ENCODE measurements around the gene CALD1.

The CALD1 gene

DNA sequence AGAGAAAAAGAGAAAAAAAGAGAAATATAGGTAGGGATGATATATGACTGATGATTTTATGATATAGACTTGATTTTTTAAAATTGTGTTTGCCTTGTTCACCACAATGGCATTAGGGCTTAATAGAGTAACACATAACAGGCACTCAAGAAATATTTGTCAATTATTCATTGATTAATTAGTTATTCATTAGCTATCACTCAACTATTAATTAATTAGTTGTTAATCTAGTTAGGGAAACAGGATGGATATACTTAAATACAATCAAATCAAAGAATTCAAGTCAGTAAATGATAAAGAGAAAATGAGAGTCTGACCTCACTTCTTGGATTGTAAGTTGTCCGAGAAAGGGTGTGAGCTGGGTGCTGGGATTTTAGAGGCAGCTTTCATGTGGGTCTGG is 15.1 kb upstream of the CALD1 start:
- DNase-seq: no peak

DNA sequence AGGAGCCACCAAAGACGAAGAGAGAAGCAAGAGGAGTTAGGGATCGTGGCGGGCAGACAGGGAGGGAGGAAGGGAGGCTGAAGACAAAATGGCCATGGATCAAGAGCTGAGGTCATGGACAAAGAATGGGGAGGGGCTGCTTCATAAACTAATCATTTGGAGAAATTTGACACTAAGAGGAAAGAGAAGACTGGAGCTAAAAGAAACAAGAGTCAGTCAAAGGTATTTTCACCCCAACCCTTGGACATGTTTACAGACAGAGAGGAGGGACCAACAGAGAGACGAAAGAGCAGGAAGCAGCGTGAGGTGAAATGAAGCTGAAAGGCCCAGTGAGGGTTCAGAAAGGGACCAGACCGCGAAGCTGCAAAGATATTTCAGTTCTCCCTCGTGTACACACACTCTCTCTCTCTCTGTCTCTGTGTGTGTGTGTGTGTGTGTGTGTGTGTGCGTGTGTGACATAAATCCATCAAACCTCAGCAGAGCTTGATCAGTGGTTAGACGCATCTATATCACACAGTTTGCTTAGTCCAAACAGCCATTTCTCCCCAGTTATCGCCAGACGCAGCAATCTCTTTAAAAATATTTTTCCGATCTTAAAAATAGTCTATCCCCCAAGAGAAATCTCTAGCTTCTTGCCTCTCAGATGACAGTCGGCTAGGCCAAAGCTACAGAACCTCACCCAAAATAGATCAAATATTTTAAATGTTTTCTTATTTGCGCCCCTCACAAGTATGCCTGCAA is 12.5 kb upstream of the CALD1 start:
- DNase-seq: no peak

DNA sequence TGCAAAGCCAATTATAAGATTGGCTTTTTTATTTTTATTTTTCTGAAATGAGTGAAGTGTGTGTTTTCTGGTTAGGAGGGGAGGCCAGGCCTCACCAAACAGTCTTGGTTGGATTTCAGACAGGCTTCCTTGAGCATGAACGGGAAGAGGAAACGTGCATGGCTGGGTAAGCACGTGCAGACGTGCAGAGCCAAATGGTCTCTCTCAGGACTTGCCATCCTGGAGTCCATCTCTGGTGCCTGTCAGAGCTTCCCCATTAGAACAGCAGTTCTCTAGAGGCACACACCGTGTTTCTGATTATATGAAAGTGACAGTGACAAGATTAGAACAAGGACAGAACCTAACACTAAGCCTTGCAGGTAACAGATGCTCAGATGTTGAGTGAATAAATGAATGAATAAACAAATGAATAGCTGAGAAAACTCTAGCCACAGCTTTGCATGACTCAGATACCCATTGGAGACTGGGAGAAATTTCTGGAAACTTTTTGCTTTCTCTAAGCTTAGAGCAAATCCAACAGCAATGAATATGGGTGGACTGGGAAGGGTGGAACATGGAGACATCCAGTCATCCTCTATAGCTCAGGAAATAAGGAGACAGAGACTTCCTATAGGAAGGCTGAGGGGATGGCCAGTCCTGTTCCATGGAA is 11.8 kb upstream of the CALD1 start:
- DNase-seq: no peak

GRCh38 chr7:134768243-134768642 is 11.2 kb upstream of the CALD1 start:
- no peak for DNase-seq

GRCh38 chr7:134770676-134771075 is 8.8 kb upstream of the CALD1 start:
- DNase-seq: no peak

DNA sequence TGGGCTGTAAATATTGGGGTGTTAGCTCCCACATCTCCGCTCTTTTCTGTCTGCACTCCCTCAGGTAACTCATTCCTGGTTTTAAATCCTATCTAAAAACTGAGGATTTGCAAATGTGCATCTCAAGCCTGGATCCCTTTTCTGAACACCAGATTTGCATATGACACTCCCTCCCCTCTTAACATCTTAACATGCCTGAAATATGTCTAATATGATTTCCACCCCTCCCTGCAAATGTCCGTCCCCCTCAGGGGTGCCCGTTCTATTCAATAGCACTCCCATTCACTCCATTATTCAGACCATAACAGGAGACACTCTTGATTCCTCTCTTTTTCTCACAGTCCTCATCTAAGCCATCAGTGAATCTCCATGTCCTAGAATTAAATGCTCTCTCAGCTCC is 8.3 kb upstream of the CALD1 start:
- DNase-seq: no peak

GRCh38 chr7:134771889-134772288 is 7.5 kb upstream of the CALD1 start:
- DNase-seq: no peak

- DNase-seq: no peak
Observed at GRCh38 chr7:134772401-134772800, 7.0 kb upstream of the CALD1 start.

DNA sequence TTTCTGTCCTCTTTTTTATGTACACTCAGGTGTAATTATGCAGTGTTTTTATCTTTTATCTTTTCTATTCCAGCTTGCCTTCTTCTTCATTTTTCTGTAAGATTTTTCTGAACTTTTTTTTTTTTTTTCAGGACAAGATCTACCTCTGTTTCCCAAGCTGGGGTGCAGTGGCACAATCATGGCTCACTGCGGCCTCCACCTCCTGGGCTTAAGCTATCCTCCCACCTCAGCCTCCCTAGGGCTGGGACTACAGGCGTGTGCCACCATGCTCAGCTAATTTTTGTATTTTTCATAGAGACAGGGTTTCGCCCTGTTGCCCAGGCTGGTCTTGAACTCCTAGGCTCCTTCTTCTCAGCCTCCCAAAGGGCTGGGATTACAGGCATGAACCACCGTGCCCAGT is 6.3 kb upstream of the CALD1 start:
- no peak for DNase-seq

GRCh38 chr7:134774119-134774518 is 5.3 kb upstream of the CALD1 start:
- DNase-seq: no peak

DNA sequence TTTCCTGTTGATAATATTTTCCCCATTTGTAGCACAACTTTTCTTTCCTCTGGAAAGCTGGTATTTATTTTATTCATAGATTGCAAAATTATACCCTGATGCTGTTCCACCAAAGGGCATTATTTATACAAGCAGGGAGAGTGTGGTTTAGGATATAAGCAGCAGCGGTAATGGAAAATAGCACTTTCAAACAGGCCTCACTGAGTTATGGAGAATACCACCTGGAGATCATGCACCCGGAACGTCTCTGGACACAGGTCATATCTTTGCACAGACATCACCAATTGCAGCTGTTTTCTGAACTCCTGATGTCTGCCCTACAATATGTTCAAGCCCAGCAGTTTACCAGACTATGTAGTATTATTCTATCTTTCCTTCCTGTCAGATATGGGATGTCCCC is 2.0 kb upstream of the CALD1 start:
- DNase-seq: no peak

DNA sequence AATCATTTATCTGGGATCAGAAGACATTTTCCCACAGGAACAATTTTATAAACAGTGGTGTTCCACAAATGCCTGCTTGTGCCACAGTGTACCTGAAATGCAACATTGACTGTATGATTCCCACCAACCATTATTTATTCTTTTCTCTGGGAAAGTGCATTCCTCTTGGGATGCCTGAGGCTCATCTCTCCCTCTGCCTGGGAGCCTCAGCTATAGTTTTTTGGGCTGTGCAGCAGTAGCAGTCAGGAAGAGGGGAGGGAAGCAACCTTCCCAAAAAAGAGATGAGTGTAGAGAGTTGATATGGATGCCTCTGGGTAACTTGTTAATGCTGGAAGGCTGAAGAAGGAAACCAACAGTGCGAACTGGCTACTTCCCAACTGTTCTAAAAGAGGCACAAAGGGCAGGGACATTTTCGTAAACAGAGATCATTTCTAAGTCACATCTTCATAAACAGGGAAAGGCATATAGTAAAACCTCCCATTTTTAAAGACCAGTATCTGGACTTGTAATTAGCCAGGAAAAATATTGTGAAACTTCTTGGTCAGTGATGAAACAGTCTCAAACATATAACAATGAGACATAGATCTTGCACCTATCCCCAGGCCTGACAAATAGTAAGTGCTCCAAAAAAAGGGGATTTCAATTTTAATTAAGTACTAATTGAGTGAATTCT is 1.4 kb upstream of the CALD1 start:
- no peak for DNase-seq

- no peak for DNase-seq
Observed at GRCh38 chr7:134779741-134780065, 269 bp downstream of the CALD1 start.

GRCh38 chr7:134780166-134780828 is 863 bp downstream of the CALD1 start:
- DNase-seq: no peak

DNA sequence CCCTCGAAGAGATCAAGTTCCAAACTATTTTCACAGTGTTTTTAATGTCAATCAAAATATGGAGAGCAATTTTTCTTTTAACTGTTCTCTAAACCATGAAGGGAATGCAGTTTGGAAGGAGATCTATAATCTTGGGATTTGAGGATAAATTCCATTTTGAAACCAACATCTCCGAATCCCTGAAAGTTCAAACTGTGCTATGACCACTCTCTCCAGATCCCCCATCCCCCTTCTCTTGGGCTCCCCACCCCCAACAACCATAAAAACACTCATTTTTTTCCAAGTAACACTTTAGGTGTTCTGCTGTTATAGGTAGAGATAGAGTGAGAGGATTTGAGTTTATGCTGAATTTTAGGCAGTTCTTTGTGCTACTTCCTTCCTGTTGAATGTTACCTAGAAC is 1.7 kb downstream of the CALD1 start:
- no peak for DNase-seq

DNA sequence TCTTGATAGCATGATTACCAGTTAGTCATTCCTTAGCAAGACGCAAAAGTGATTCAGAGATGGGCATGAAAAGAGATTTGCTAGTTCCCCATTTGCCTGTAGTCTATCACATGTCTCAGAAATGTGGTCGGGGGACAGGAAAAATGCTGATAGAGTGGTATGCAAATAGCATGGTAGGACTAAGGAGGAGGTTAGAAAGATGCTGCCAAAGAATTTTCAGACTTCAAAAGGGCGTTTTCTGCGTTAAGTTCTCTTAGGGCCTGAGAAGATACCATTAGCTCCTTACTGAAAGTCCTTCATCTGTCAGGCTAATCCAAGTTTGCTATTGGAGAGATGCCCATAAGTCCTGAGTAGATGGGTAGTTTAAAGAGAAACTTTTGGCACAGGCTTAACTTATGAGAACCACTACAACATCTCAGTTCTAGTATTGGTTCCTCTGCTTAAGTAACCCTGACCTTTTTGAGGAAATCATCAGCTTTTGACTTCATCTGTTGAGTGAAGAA is 2.7 kb downstream of the CALD1 start:
- no peak for DNase-seq

- no peak for DNase-seq
Observed at GRCh38 chr7:134783294-134784069, 4.0 kb downstream of the CALD1 start.

- no peak for DNase-seq
Observed at GRCh38 chr7:134784251-134785049, 5.0 kb downstream of the CALD1 start.

DNA sequence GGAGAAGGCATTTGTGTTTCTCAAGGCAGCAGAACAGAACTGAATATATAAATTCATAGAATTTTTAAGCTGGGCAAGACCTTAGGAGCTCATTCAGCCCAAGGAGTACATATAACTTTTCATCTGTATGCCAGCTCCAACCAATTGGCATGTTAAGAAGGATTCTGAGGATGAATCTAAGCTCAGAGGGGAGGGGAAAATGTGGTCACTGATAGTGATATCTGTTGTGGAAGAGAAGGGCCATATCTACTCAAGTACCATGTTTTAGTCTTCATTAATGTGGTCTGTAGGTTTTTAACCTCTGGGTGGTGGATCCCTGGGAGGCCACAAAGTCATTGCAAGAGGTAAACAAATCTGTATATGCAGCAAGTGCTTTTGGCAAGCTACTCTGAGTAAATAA is 6.4 kb downstream of the CALD1 start:
- DNase-seq: no peak

GRCh38 chr7:134787064-134787463 is 7.6 kb downstream of the CALD1 start:
- DNase-seq: no peak

- DNase-seq: no peak
Observed at GRCh38 chr7:134787720-134788119, 8.3 kb downstream of the CALD1 start.

DNA sequence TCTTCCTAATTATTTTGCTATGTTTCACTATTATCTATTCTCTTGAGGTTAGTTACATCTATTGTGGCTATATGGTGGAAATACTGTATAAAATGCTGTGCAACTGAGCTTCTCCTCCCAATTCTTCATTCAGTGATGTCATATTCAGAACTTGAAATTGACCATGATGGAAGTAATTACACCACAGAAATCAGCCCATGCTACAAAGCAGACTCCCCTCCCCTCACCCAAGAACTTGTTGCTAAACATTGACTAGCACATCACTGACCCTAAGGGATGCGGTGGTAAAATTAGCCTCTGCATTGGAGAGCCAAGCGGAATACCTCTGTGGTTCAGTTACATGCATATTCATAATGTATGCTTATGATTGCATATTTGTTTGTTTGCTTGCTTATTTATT is 8.8 kb downstream of the CALD1 start:
- no peak for DNase-seq
